Cerebellar nuclear complex (tissue), 1 donor: Measurements from ENCODE around the gene POLR1A.

Source experiments
- DNase-seq, 2 experiments: peaks; one replicate each; lab custom pipeline; 2025; lab: John Stamatoyannopoulos, UW

Gene POLR1A

GRCh38 chr2:86037795-86038192 is 67.9 kb downstream of the POLR1A start:
- DNase-seq: no peak

GRCh38 chr2:86037141-86037794 is 68.4 kb downstream of the POLR1A start:
- DNase-seq: no peak

- no peak for DNase-seq
Observed at GRCh38 chr2:86036669-86037138, 69.0 kb downstream of the POLR1A start.

- DNase-seq: no peak
Observed at GRCh38 chr2:86035883-86036668, 69.6 kb downstream of the POLR1A start.

- DNase-seq: no peak
Observed at GRCh38 chr2:86035376-86035882, 70.3 kb downstream of the POLR1A start.

- no peak for DNase-seq
Observed at GRCh38 chr2:86033751-86034692, 71.7 kb downstream of the POLR1A start.

GRCh38 chr2:86032861-86033595 is 72.7 kb downstream of the POLR1A start:
- DNase-seq: no peak

GRCh38 chr2:86031606-86032005 is 74.1 kb downstream of the POLR1A start:
- DNase-seq: no peak

- no peak for DNase-seq
Observed at GRCh38 chr2:86031151-86031550, 74.5 kb downstream of the POLR1A start.

- no peak for DNase-seq
Observed at GRCh38 chr2:86029873-86030272, 75.8 kb downstream of the POLR1A start.

GRCh38 chr2:86028766-86029381 is 76.8 kb downstream of the POLR1A start:
- no peak for DNase-seq

GRCh38 chr2:86027922-86028765 is 77.5 kb downstream of the POLR1A start:
- DNase-seq: peak; percentile 64 to 85

- DNase-seq: no peak
Observed at GRCh38 chr2:86027196-86027921, 78.3 kb downstream of the POLR1A start.

GRCh38 chr2:86026744-86027065 is 79.0 kb downstream of the POLR1A start:
- DNase-seq: no peak

GRCh38 chr2:86025976-86026743 is 79.5 kb downstream of the POLR1A start:
- no peak for DNase-seq

- no peak for DNase-seq
Observed at GRCh38 chr2:86025229-86025820, 80.4 kb downstream of the POLR1A start.

GRCh38 chr2:86023366-86023712 is 82.3 kb downstream of the POLR1A start:
- DNase-seq: no peak

- no peak for DNase-seq
Observed at GRCh38 chr2:86022661-86023365, 82.9 kb downstream of the POLR1A start.
